GM18526 (cell line): ENCODE measurements around the gene KIF6.

Experiments used
- POLR2A ChIP-seq: IDR thresholded peaks from 3 replicates; pipeline ENCODE4 v1.6.1; 2011; ENCODE audit not compliant: insufficient read length; ENCODE audit errors: extremely low read depth

Gene KIF6

DNA sequence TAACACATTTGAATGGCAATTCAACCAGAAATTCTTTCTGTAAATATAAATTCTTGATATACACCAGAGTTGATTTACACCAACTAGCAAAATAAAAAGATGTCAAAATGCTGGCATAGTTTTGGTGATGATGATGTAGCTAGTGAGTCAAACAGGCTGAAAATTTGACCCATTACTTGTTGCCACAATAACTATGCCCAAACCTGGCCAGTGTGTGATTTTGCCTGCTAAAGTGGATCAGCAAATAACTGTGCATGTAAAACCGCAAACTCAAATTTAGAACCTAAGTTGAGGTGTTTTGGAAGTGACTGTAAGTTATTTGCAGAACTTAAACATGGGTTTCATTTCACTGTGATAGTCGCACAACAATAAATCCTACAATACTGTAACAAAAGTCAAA, 125.9 kb downstream of the KIF6 start:
- TF ChIP-seq POLR2A, result no peak

DNA sequence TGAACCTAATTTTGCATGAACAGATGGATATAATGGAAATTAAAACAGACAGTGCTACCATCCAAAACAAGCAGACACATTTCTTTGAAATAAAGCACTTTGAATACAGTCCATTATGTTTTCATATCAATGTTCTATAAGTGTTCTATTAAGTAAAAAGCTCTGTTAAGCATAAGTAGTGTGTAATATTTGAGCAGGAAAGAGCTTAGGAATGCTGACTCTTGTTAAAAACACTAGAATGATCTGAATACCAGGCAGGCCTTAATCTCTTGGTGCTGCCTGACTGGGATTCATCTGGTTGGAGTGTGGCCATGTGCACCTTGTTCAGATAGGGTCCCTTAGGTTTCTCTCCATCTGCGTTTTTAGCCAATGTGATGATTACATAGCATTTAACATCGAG, 130.9 kb downstream of the KIF6 start:
- TF ChIP-seq POLR2A, result no peak

DNA sequence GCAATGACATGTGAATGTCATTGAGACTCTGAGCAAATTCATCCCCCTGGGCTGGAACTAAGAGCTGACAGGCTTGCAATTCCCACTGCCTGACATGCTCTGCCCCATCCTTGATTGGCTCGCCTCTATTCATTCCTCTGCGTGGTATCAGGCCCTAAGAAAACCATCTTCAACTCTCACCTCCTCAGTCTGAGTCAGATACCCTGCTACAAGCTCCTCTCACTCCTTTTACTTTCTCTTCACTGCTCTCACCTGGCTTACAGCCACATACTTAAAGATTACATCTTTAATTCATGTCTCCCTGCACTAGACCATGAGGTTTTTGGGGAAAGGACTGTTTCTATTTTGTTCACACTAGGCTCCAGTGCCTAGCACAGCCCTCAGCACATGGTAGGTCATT, 131.6 kb downstream of the KIF6 start:
- TF ChIP-seq POLR2A, result no peak

DNA sequence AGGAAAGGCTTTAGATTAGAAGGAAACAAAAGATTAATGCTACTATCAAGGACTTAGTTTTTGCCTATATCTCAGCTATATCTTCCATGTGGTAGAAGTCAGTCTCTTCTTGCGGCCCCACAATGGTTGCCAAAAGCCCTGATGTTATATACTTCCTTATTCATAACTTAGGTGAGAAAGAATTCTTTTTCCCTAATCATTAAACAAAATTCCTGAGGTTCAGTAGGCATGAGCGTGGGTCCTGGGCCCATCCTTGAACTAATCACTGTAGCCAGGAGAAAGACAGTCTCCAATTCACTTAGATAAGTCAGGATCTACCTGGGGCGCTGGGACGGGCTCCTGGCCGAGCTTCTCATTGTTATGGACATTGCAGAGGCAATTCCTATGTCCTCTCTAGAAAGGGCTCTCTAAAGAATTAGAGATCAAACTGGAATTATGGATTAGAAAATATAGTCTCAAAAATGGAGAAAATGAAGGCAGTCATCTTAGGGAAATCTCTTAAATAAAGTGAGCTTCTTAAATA, 134.3 kb downstream of the KIF6 start:
- no peak for TF ChIP-seq POLR2A

DNA sequence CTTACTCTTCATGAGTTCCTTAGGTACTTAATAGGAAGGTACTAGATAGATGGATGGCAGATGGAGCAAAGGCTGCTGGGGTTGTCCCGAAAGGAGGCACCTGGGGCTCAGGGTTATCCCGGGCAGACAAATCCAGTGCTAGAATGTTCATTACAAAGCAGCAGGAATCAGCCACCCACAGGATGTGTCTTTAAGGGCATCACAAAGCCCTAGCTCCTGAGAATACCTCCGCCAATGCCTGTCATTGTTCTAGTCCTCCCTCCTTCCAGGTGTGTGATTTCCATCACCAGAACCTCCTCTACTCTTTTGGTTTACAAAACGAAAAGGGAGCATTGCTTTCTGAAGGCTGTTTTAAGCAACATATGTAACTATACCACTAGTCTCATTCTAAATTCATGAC, 138.1 kb downstream of the KIF6 start:
- TF ChIP-seq POLR2A, result no peak

DNA sequence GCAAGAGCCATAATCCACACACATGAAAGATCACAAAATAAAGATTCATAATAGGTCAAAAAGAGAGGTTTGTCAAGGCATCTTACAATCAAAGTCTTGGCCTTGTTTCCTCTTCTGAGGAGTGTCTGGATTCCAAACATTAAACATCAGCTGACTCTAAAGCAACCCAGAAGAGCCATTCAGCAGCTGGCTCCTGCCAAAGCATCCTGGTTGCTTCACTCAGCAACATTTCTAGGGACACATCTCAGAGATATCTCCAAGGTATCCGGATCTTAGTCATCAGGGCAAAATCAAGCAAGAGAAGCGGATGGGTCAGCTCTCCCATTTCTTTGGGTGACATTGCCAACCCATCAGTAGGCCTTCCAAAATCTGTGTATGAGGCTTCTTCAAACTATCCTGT, 139.6 kb downstream of the KIF6 start:
- no peak for TF ChIP-seq POLR2A

DNA sequence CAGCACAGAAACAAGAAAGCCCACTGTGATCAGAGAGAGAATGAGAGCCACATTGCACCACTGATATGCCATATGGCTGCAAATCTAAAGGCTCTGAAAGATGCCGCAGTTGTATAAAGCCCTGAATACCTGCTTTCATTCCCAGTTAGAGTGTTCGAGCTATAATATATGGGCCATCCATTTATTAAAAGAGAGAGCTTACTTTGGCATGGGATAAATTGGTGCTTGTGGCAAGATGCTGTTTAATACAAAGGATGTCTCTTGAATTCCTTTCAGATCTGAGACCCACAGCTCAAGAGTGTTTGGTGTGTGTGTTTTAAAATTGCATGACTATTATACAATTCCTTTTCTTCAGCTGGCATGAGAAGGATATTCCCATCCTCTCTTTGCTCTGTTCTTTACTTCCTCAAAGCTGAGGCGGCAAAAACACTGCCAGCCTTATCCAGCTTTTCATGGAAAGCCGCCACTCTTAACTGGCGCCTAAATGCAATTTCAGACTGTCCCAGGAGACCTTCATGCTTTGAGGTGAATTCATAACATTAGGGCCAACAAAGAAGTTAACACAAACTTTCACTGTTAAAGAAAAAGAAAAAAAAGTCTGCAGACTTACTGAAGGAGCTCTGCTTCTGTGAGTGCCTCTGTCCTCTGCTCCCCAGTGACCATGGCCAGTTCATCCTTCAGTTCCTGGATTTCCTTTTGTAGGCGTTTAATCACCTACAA, 147.6 kb downstream of the KIF6 start:
- TF ChIP-seq POLR2A, result no peak

DNA sequence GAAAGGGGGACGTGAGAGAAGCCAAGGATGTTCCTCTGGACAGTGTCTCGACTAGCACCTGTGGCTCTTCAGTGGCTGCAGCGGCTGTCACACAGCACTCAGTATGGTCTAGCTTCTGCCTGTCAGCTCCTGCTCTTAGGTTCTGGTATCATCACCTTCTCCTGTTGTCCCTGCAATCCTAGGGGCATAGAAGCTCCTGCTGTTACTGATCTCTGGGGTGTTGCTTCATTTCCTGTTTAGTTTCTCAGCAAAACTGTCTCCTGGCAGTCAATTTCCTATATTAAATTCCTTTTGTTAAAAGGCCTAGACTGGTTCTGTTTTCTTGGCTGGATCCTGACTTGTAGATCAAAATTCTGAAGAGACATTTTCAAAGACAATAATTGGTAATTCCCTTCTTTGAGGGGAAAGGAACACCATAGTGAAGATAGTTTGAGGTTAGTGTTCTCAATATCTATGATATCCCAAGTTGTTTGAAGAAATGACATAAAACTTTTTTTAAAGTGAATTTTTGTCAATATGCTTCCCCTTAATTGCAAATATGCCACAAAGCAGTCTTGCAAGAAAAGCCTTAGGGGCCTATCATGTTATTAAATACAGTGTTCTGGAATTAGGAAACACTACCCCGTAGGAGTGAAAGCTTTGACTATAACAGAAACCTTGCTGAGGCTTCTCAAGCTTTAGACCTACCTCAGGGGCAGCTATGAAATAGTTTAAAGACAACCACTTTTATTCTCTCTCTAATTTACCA, 148.5 kb downstream of the KIF6 start:
- no peak for TF ChIP-seq POLR2A

DNA sequence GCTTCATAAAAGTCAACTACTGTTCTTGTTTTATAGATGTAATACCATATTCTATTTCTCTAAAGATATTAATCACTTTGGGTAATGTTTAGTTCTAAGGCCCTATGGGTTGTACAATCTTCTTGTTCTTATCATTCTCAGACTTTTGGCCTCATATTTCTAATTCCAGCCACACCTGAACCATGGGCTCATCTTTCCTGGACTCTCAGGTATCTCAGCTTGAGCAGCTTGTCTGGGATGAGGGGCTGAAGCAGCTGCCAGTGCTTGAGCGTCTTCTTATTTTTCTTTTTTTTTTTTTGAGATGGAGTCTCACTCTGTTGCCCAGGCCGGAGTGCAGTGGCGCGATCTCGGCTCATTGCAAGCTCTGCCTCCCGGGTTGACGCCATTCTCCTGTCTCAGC, 150.2 kb downstream of the KIF6 start:
- TF ChIP-seq POLR2A, result no peak

DNA sequence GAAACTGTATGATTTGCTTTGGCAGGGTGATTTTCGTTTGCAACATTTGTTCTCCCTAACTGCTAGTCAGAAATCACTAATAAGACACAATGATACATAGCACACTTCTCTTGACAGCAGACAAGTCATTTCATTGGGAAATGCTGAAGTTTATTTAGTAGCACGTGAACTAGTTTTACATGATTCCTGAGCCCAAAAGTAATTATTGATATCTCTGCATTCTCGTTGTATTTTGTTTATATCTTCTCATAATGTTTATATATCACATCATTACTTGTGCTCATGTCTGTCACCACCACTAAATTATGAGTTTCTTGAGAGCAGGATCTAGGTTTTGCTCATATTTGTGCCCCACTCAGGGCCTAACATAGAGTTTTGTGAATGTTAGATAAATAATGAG, 151.7 kb downstream of the KIF6 start:
- no peak for TF ChIP-seq POLR2A

DNA sequence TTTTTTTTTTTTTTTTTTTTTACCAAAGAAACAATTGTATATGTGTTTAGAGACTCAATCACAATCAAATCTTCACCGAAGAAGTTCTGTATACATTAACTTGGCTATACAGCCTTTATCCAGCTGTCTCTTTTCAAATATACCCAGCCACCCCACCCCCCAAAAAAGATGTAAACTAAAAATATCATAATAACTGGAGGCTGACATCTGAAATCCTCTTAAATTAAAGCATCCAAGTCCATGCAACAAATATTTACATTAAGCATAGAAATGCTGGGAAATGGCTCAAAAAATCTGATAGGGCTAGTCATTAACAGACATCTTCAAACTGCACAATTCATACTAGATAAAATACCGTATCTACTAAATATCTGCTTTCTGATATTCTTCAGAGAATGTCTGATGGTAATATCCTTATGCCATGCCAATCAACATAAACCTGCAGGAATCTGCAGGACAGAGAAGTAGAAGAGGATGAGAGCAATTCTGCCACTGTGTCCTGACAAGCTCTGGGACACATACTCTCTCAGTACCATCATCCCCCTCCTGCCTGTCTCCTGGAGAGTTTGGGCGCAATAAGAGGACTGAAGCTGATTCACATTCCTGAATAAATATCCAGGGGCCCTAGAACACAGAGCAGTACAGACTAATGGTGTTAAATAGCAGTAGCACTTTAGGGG, 152.4 kb downstream of the KIF6 start:
- no peak for TF ChIP-seq POLR2A

DNA sequence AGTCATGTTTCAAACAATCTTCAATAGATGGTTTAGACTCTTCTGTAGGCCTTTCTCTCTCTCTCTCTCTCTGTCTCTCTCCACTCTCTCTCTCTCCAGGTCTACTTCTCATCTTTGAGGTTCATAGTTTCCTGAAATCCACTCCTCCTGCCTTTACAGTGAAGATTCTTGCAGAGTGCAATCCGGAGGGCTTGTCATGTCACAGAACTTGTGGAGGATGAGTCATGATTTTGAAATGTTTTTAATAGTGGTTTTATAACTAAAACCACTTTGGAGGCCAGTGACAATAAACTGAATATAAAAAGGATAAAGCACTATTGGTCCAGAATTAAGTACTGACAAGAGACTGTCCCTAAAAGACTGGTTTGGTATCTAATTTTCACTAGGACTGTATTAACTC, 156.3 kb downstream of the KIF6 start:
- no peak for TF ChIP-seq POLR2A

DNA sequence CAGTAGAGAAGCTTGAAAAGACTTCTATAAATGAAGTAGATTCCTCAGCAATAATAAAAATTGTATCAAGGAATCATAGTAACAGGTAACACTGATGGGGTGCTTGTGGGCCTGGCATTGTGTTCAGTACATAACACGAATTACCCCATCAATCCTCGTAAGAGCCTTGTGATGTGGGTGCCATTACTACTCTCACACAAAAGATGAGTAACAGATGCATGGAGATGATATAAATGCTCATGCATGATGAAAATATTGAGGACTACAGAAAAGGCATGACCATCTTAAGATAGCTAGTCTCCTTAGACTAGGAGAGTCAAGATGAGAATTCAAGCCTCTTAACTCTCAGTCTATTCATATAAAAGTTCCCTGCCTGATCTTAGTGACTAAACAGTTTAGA, 158.1 kb downstream of the KIF6 start:
- no peak for TF ChIP-seq POLR2A

DNA sequence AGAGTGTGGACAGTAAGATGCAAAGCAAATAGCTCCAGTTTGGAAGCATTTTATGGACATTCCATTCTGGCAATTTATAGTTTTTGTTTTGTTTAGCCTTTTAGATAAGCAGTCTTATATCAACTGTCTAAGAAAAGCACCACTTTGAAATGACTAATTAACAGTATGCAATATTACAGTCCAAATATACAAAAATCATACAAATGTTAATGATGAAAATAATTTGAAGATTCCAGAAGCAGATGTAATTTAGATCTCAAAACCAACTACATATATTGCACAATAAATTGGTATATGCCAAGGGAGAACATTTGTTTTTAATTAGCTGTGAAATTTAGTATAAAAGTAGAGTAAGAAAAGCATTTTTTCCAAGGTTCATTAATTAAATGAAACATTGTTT, 158.8 kb downstream of the KIF6 start:
- no peak for TF ChIP-seq POLR2A

DNA sequence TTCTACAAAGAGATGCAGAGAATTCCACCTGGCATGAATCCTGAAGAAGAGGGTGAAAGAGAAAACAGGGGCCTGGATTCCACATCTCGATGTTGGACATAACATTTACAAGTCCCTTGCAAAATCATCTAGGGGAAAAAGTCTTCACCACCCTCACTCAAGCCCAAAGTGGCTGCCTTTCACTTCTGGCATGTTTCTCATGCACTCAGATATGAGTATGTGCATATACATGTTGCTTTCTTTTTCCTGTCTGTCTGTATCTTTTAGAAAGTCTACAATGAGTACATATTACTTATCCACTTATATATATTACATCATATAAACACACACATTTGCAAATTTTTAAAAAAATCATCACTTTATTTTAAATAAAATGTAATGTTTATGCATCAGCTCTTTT, 159.3 kb downstream of the KIF6 start:
- TF ChIP-seq POLR2A, result no peak
